CD4-positive, alpha-beta T cell treated with Interleukin-4 for 1 hour (primary cell): ENCODE results near the gene MYO7B.

Experiments used
- DNase-seq, 2 donors: peaks; one replicate each; pipeline ENCODE4 v3.0.0-alpha.2; 2020 to 2022

Gene MYO7B

DNA sequence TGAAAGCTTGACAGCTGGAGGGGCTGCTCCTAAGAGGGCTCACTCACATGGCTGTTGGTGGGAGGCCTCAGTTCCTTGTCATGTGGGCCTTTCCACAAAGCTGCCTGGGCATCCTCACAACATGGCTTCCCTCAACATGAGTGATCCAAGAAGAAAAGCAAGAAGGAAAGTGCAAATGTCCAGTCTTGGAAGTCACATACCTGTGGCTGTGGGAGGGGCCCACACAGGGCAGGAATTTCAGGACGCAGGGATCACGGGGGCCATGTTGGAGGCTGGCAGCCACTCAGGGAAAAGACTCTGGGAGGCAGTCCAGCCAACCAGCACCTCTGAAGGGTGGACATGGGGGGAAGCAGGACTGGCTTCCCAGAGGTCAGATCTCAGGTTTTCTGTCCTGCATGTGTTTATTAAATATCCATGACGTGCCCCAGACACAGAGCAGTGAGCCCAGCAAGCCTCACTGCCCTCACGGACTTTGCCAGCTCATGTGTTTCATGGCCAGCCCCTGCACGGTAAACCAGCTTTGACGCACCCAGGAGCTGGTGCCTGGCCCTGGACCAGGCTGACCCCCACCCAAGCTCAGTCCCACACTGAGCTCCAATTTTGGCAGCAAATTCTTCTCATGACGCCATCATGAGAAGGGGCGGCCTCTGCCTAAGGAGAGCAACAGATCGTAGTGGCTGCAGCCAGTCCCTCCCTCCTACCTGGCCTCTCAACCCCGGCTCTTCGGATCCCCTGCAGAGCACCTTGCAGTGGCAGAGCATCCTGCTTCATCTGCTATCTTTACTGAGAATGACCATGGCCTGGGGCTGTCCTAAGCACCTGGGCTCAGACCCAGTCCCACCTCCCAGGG is 75.8 kb downstream of the MYO7B start:
- DNase-seq = no peak

DNA sequence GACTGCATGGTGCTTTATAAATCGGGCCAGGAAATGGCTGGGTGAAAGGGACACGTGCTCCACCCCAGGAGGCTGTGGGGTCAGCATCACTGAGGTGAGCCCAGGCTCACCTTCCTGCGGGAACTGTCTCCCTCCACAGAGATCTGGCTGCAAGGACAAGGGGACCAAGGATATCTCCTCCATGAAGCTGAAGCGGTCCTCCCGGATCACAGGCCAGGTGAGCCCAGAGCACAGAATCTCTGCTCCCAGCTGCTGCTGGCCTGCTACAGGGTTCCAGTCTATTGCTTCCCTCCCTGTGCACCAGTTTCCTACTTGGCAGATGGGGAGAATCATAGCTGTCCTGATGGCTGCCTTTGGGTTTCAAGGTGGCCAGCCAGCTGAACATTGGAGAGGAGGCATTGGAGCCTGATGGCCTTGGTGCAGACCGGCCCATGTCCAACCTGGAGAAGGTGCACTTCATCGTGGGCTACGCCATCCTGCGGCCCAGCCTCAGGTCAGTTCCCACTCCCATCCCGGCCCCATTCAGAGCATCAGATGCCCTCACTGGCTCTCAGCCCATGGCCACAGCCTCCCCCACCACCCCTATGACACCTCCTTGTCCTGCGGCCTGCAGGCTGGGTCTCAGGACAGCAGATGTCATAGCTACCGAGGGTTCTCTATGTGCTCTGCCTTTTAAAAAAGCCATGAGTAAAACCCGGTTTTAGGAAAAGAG is 76.8 kb downstream of the MYO7B start:
- peak in 1 of 2 donors; percentile 8 for DNase-seq

DNA sequence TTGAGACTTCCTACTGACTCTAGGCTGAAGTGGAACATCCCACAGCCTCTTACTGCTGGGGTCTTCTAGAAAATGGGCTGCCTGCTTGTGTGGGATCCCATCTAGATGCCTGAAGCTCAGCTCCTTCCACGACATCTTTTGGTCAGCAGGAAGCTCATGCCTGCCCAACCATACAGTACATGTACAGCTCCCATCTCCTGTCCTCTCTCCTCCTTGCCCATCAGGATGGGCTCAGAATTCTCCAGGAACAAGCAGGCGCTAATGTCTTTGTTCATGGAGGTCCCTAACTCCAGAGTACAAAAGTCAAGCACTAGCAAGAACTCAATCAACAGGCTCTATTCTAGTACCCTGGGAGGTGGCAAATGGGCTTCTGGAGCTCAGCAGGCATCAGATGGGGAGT is 78.8 kb downstream of the MYO7B start:
- peak in 1 of 2 donors; percentile 9 for DNase-seq

DNA sequence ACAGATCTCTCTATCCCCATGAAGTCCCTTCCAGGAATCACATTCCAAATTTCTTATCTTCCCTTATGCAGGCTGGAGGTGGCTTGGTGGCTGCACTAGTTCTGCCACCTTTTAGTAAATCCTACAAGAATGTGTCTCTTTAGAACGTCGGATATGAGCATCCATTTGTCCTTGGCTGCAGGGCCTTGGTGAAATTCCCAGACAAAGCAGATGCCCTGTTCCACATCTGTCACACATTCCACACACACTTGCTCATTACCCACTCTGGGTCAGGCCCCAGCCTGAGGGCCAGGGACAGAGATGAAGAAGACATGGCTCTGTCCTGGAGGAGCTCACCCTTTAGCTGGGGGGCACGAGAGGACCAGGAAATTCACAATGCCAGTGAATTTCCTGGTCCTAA is 79.2 kb downstream of the MYO7B start:
- no peak for DNase-seq

DNA sequence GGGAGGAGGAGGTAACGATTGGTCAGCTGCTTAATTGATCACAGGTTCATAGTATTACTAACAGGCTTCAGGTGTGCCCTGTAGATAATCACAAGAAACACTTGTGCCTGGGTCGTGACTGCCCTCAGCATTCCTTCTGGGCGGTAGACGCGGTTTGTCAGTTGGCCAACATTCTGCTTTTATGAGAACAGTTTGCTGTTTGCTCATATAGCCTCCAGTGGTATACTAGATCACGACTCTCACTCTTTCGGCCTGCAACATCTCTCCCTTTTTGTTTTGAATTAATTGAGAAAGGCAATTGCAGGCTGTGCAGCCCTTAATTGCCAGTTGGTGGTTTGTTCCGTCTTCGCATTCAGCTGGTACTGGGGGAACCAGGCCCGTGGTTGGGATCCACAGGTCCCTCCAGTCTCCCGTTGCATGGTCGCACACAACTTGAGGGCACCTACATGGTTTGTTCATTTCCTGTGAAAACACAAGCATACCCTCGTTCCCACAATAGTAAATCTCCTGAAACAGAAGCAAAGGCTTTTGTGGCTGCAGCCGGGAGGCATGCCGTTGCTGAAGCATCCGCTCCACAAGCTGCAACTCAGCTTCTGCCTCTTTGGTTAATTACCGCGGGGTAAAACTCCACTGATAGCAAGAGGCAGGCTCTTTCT is 80.2 kb downstream of the MYO7B start:
- DNase-seq = peak in 1 of 2 donors; percentile 10

DNA sequence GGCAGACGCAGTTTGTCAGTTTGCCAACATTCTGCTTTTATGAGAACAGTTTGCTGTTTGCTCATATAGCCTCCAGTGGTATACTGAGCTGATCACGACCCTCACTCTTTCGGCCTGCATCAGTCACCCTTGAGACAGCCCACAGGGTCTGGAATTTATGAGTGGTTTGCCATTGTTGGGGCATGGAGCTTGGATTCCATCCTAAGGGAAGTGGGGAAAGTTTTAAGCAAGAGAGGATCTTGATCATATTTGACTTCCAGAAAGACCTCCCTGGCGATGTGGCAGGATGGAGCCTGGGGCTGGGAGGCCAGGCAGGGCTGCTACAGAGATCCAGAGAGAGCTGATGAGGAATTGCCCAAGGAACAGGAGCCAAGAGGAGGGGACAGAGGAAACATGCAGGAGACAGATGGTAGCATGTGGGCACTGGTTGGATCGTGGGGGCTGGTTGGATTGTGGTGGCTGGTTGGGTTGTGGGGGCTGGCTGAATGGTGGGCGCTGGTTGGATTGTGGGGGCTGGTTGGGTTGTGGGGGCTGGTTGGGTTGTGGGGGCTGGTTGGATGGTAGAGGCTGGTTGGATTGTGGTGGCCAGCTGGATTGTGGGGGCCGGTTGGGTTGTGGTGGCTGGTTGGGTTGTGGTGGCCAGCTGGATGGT is 83.2 kb downstream of the MYO7B start:
- DNase-seq = no peak

DNA sequence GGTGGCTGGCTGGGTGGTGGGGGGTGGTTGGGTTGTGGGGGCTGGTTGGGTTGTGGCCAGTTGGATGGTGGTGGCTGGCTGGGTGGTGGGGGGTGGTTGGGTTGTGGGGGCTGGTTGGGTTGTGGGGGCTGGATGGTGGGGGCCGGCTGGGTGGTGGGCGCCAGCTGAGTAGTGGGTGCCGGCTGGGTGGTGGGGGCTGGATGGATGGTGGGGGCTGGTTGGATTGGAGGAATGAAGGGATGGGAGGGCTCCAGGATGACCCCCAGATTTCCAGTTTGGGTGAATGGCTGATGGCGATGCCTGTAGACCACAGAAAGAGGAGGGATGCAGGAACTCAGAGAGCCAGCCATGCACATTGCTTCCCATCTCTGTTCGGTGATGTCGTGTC is 83.7 kb downstream of the MYO7B start:
- DNase-seq = no peak

DNA sequence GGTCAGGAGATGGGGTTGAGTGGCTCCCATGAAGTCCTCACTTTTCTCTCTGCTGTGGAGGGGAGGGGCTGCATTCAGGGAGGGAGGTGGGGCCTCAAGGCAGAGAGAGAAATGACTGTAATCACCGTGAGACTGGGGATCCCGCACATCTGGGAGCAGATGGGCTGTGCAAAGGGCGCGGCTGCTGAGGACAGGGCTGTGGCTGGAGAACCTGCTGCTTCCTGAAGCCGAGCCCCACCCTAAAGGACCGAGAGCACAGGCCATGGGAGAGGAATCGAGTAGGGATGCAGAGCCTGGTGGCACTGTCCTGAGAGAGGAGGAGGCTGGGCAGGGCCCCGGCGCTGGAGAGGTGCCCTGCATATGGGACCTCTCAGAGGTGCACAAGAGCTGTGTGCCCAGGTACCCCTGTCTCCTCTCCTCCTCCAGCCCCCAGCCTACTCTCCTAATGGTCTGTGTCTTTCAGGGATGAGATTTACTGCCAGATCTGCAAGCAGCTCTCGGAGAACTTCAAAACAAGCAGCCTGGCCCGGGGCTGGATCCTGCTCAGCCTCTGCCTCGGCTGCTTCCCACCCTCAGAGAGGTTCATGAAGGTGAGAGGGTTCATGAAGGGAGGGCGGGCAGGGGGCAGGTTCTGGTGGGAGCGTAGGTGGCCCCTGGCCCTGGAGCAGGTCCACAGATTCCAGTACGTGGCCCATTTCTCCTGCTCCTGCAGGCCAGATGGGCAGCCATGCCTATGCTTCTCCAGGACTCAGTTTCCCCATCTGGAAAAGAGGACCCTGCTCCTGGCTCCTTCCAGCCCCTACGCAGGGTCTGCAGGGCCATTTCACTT is 84.6 kb downstream of the MYO7B start:
- peak in 1 of 2 donors; percentile 7 for DNase-seq

DNA sequence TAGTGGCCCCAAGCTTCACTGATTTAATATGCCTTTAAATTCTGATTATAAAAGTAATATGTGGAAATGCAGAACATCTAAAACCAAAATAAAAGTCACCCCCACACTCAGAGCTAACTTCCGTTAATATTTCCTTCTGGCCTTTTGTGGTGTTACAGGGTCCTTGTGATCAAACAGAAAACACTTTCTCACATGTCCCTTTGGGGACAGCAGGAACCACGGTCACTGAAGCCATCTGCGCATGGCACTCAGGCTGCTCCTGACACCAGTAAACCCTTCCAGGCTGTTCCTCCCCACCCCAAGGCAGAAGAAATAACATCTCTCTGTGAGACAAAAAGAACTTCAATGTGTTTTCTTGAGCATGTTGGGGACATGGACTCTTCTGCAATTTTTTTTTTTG is 85.4 kb downstream of the MYO7B start:
- peak in 1 of 2 donors; percentile 12 for DNase-seq

DNA sequence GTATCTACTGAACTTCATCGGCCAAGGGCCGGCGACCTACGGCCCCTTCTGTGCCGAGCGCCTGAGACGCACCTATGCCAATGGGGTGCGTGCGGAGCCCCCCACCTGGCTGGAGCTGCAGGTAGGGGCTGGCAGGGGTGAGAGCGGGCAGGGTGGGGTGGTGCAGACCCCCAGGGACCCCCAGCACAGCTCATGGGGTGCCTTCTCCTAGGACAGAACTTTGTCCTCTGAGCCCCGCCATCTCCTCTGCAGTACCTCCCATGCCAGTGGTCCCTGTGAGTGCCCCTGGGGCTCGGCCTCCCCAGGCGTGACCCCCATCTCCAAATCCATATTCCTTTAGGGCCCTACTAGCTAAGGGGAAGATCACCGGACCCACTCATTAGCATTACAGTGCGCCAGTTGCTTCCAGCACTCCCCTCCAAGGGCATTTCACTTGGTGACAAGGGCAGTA is 86.5 kb downstream of the MYO7B start:
- DNase-seq = peak in 1 of 2 donors; percentile 7

DNA sequence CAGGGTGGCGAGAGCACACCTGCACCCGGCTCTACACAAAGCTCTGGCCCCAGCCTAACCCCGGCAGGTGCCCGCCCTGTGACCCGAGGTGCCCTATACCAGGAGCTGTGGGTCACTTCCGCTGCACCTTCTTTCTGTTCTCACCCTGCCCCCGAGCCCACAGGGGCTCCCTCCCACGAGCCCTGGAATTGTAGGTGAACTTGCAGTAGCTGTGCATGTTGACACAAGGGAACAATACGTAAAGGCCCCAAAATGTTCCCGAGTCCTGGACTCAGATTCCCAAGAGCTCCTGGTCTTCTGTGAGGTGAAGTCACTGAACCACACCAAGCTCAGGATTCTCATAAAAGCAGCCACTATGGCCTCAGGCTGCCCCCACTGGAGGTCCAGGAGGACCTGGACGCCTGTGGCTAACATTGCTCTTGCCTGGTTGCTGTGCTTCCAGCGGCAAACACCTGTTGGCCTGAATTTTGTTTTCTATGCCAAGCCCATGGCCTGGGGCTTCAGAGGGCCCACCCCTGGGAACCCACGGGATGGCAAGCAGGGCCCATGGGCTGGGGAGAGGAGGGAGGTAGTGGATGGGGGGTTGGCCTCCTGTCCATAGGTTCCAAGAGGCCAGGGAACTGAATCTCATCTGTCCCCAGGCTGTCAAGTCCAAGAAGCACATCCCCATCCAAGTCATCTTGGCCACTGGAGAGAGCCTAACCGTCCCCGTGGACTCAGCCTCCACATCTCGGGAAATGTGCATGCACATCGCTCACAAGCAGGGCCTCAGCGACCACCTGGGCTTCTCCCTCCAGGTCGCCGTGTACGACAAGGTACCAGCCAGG is 87.3 kb downstream of the MYO7B start:
- DNase-seq = peak in 1 of 2 donors; percentile 9

DNA sequence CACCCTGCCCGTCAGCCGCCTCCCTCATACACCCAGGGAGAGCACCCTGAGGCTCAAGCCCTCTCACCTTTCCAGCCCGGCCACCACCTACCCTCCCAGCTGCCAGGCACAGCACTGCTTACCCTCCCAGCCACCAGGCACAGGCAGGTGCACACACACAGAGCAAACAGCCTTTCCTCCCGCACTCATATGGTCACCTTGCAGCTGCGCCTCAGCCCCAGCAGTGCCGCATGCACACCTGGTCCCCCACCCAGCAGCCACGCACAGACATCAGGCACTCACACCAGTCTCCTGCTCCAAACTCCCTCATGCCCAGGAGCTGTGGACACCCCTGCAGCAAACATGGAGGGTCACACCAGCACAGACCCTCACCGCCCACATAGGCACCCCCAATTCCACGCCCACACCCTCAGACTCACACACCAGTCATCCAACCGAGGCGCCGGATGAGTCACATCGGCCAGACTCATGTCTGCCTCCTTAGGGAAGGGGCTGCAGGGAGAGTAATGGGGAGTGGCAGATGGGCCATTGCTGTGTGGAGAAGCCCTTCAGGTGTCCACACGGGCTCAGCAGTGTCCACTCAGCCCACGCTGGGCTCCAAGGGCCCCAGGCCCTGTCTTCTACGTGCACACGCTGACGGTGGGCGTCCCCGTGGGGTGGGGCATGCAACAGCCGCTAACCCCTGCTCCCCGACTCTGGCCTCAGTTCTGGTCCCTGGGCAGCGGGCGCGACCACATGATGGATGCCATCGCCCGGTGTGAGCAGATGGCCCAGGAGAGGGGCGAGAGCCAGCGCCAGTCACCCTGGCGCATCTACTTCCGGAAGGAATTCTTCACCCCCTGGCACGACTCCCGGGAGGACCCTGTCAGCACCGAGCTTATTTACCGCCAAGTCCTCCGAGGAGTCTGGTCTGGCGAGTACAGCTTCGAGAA is 88.2 kb downstream of the MYO7B start:
- DNase-seq = peak in 1 of 2 donors; percentile 11

DNA sequence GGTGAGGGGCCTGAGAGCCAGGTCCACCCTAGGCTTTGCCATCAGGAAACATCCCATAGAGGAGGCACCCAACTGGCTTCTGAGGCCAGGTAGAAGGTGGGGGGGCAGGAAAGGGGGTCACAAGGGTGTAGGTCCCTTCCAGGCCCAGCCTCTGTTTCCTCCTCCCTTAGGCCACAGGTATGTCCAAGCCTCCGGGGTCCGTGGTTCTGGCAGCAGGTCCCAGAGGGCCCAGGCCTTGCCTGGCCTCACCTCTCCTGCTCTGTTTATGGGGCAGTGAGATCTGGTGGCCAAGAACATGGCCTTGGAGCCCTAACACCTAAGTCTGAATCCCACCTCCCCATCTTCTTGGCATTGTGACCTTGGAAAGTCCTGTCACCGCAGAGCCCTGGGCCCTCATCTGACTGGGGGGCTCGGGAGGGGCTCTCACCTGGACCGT is 88.9 kb downstream of the MYO7B start:
- no peak for DNase-seq

DNA sequence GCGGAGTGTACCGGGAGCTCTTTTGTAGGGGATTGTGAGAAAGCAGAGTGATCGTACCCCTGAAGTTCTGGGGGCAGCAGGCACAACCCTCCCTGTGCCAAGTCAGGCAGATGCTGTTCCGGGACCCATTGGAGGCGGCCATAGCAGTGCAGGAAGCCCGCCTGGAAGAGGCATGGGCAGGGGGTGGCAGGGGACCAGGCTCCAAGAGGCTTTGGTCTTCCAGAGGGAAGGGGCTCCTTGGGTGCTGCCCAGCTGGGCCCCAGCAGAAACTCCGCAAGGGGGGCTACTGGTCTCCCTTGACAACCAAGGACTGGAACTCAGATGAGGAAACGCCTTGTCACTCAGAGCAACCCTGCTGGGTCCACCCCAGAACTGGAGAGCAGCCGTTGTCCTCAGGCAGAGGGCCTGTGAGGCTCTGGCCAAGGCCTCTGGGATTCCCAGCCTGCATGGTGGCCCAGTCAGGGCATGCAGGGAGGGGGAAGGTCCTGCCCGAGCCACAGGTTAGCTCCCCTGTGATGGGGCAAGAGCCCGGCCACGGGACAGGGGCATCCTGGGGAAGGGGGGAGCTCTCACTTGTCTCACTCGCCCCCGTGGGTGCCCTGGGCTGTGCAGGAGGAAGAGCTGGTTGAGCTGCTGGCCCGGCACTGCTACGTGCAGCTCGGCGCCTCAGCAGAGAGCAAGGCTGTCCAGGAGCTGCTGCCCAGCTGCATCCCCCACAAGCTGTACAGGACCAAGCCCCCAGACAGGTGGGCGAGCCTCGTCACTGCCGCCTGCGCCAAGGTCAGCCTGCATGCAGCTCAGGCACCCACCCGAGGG is 89.5 kb downstream of the MYO7B start:
- DNase-seq = no peak

DNA sequence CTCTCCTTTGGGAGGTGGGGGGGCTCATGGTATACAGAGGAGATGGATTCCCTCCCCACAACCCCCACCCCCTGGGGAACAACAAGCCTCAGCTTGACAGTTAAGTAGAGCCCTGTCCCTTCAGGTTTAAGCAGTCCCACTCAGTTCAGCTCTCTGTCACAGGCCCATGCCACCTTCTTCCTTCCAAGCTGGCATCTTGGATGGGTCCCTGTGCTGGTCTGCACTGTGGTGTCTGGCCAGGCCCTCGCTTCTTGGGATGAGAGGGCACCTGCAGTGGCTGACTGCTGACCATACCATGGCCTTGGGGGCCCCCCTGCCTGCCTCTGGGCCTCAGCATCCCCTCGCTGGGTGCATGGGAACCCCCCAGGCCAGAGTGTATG is 90.1 kb downstream of the MYO7B start:
- no peak for DNase-seq

DNA sequence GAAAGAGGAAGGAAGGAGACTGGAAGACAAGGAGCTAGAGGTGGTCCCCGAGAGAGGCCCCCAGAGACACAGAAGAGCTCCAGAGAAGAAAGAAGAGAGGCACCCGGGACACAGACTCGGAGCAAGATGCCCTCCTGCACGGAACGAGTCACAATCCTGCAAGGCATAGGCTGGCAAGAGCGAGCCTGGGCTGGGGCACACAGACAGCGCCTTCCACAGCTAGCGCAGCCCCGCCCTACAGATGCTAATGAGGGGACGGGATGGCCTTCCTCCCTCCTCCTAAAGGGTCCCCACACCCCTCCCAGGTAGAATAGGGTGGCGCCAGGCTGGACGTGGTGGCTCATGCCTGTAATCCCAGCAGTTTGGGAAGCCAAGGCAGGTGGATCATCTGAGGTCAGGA is 90.7 kb downstream of the MYO7B start:
- no peak for DNase-seq

DNA sequence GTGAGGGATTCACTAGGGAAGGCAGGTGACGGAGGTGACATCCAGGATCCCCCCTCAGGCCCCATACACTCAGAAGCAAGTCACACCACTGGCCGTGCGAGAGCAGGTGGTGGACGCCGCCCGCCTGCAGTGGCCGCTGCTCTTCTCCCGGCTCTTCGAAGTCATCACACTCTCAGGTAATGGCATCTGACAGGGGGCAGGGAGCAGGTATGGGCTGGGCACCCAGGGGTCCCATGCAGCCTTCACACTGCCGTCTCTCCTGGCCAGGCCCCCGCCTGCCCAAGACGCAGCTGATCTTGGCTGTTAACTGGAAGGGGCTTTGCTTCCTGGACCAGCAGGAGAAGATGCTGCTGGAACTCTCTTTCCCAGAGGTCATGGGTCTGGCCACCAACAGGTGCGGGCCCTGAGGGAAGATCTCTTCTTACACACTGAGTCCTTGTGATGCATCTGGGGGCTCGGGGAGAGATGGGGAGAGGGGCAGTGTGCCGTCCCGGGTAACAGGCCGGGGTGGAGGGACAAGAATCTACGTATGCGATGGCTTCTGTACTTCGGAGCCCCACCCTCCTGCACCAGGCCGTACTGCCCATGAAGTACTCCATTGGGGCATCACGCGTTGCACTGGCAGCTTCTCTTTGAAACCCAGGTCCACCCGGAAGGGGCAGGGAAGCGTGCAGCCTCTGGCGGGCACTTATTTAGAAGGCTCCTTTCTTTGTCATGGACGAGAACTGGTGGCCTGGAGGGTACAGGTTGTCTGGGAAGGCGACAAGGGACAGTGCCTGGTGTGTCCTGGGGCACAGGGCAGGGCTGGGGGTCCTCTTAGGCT is 91.6 kb downstream of the MYO7B start:
- no peak for DNase-seq
